H1 (cell line): ENCODE results near the gene TNFRSF18. TPM values are rescaled to one million over a fixed set of nuclear protein-coding genes. Genes with fewer than 3 reads are reported as not detected.

ENCODE experiments used
- CTCF ChIA-PET: fragments of 300-600 bp; sonication (Branson Sonifier 250); formaldehyde crosslinking; loops from one replicate; lab custom pipeline; 2021; ENCODE audit not compliant: partially characterized antibody; lab: Charles Lee
- POLR2A ChIA-PET: fragments of 300-600 bp; sonication (Branson Sonifier 250); formaldehyde crosslinking; loops from one replicate; lab custom pipeline; 2021; ENCODE audit warnings: inconsistent platforms; ENCODE audit not compliant: partially characterized antibody; lab: Charles Lee
- DNase-seq, 2 experiments: peaks; one replicate each; pipeline versions ENCODE4 v3.0.0 to v3.0.0-alpha.2; 2010 to 2022; ENCODE audit warnings: low spot score in 2 of 2, low read depth in 1 of 2, mixed read lengths in 1 of 2
- FAIRE-seq: peaks from 2 replicates; lab custom pipeline; 2011; peaks lifted over from hg19 to GRCh38; lab: Jason Lieb, UNC
- H2AFZ ChIP-seq: 2 replicates; pipeline ENCODE4 v1.8.1; 2012; ENCODE audit warnings: low read length, inconsistent platforms
- H2AK5ac ChIP-seq: 2 replicates; pipeline ENCODE4 v1.6.1; 2013; ENCODE audit warnings: low read depth, low read length
- H2BK120ac ChIP-seq: replicated peaks from 2 replicates; pipeline ENCODE3; 2013; ENCODE audit warnings: low read depth, low read length, inconsistent platforms
- H2BK12ac ChIP-seq: 2 replicates; pipeline ENCODE4 v1.6.1; 2013; ENCODE audit warnings: low read depth, low read length
- H2BK15ac ChIP-seq: 2 replicates; pipeline ENCODE4 v1.6.1; 2013; ENCODE audit warnings: low read length
- H2BK20ac ChIP-seq: 2 replicates; pipeline ENCODE4 v1.6.1; 2013; ENCODE audit warnings: low read length
- H2BK5ac ChIP-seq: 2 replicates; pipeline ENCODE4 v1.6.1; 2013; ENCODE audit warnings: low read depth, low read length
- H3K14ac ChIP-seq: 2 replicates; pipeline ENCODE4 v1.6.1; 2013; ENCODE audit warnings: inconsistent platforms; ENCODE audit not compliant: insufficient read length
- H3K18ac ChIP-seq: 2 replicates; pipeline ENCODE4 v1.6.1; 2013; ENCODE audit warnings: low read length; ENCODE audit errors: extremely low read depth
- H3K23ac ChIP-seq: 2 replicates; pipeline ENCODE4 v1.6.1; 2013; ENCODE audit warnings: inconsistent platforms; ENCODE audit not compliant: insufficient read length
- H3K23me2 ChIP-seq: 2 replicates; pipeline ENCODE4 v1.6.1; 2013; ENCODE audit warnings: low read depth, low read length
- H3K27ac ChIP-seq: 2 replicates; pipeline ENCODE4 v1.6.1; 2011; ENCODE audit warnings: low read depth, low read length, inconsistent platforms
- H3K27me3 ChIP-seq, 4 experiments: replicated peaks in 1 of 4; 1 replicate in 1 of 4; 2 replicates in 3 of 4; pipeline versions ENCODE4 v1.6.1 to v1.8.1; 2011 to 2013; ENCODE audit warnings: low read length in 3 of 4, mild to moderate bottlenecking in 3 of 4, inconsistent platforms in 2 of 4, mixed read lengths in 2 of 4, moderate library complexity in 1 of 4; ENCODE audit not compliant: control insufficient read depth in 3 of 4, insufficient read depth in 3 of 4; ENCODE audit errors: extremely low read depth in 1 of 4
- H3K36me3 ChIP-seq, 4 experiments: 2 replicates each; pipeline versions ENCODE4 v1.6.1 to v1.8.1; 2011 to 2013; ENCODE audit warnings: mild to moderate bottlenecking in 4 of 4, low read length in 3 of 4, moderate library complexity in 2 of 4, control low read depth in 1 of 4, inconsistent platforms in 1 of 4; ENCODE audit not compliant: insufficient read depth in 4 of 4, control insufficient read depth in 2 of 4
- H3K4ac ChIP-seq: replicated peaks from 2 replicates; pipeline ENCODE3; 2013; ENCODE audit warnings: low read length, low read depth, mixed read lengths, inconsistent platforms; ENCODE audit not compliant: insufficient read length
- H3K4me1 ChIP-seq, 4 experiments: replicated peaks in 1 of 4; 1 replicate in 1 of 4; 2 replicates in 3 of 4; pipeline versions ENCODE4 v1.6.1 to v1.8.1; 2011 to 2013; ENCODE audit warnings: low read length in 3 of 4, inconsistent platforms in 2 of 4, mixed read lengths in 1 of 4; ENCODE audit not compliant: insufficient read depth in 4 of 4, control insufficient read depth in 3 of 4
- H3K4me2 ChIP-seq, 2 experiments: 2 replicates each; pipeline versions ENCODE4 v1.6.1 to v1.8.1; 2011 to 2013; ENCODE audit warnings: low read depth in 2 of 2, low read length in 2 of 2, control low read depth in 1 of 2, inconsistent platforms in 1 of 2, mild to moderate bottlenecking in 1 of 2; ENCODE audit not compliant: insufficient read depth in 1 of 2
- H3K4me3 ChIP-seq, 4 experiments: fragments of 200-600, 300-600 bp in 1 of 4; sonication (generic), shearing (Covaris generic), sonication (Bioruptor Twin) in 1 of 4; 2 replicates each; pipeline versions ENCODE4 v1.5.1 to v1.8.1; 2011 to 2016; ENCODE audit warnings: low read length in 4 of 4, low read depth in 3 of 4, control low read depth in 2 of 4, inconsistent platforms in 2 of 4, mild to moderate bottlenecking in 2 of 4, mixed read lengths in 1 of 4, moderate library complexity in 1 of 4; ENCODE audit not compliant: insufficient read depth in 2 of 4; ENCODE audit errors: extremely low read depth in 1 of 4
- H3K56ac ChIP-seq: replicated peaks from 2 replicates; pipeline ENCODE3; 2013; ENCODE audit warnings: low read depth, mild to moderate bottlenecking, mixed read lengths, low read length, inconsistent platforms; ENCODE audit not compliant: insufficient read length
- H3K79me1 ChIP-seq: 2 replicates; pipeline ENCODE4 v1.6.1; 2013; ENCODE audit warnings: low read depth, low read length, control low read depth
- H3K79me2 ChIP-seq, 2 experiments: 2 replicates each; pipeline versions ENCODE4 v1.6.1 to v1.8.1; 2012 to 2013; ENCODE audit warnings: low read length in 2 of 2, mild to moderate bottlenecking in 2 of 2, inconsistent platforms in 1 of 2; ENCODE audit not compliant: insufficient read depth in 2 of 2, control insufficient read depth in 1 of 2
- H3K9ac ChIP-seq, 4 experiments: replicated peaks in 1 of 4; 1 replicate in 1 of 4; 2 replicates in 3 of 4; pipeline versions ENCODE4 v1.6.1 to v1.8.1; 2011 to 2013; ENCODE audit warnings: low read depth in 3 of 4, low read length in 3 of 4, control low read depth in 2 of 4, mild to moderate bottlenecking in 2 of 4, moderate library complexity in 2 of 4, inconsistent platforms in 1 of 4; ENCODE audit errors: extremely low read depth in 1 of 4
- H3K9me3 ChIP-seq, 2 experiments: 2 replicates each; pipeline versions ENCODE4 v1.6.1 to v1.8.1; 2012 to 2013; ENCODE audit warnings: mild to moderate bottlenecking in 2 of 2, moderate library complexity in 2 of 2, control low read depth in 1 of 2, inconsistent platforms in 1 of 2, low read depth in 1 of 2, low read length in 1 of 2, mixed read lengths in 1 of 2; ENCODE audit not compliant: insufficient read depth in 2 of 2
- H4K20me1 ChIP-seq, 2 experiments: replicated peaks in 1 of 2; 2 replicates each; pipeline versions ENCODE3 to v1.8.1; 2011 to 2013; ENCODE audit warnings: inconsistent platforms in 2 of 2, low read length in 2 of 2, mild to moderate bottlenecking in 1 of 2; ENCODE audit not compliant: insufficient read depth in 2 of 2, control insufficient read depth in 1 of 2
- H4K5ac ChIP-seq: 2 replicates; pipeline ENCODE4 v1.6.1; 2013; ENCODE audit warnings: low read length, low read depth, mixed read lengths, inconsistent platforms; ENCODE audit not compliant: insufficient read length
- H4K8ac ChIP-seq: 2 replicates; pipeline ENCODE4 v1.8.0; 2013; ENCODE audit warnings: mild to moderate bottlenecking, moderate library complexity, low read length, inconsistent platforms; ENCODE audit not compliant: insufficient read depth; ENCODE audit errors: extremely low read depth
- H4K91ac ChIP-seq: replicated peaks from 2 replicates; pipeline ENCODE3; 2013; ENCODE audit warnings: low read length, mixed read lengths, inconsistent platforms; ENCODE audit not compliant: insufficient read length
- EP300 ChIP-seq, 2 experiments: IDR thresholded peaks; 1 replicate in 1 of 2; 2 replicates in 1 of 2; pipeline ENCODE4 v1.6.1; 2011 to 2012; ENCODE audit warnings: low read depth in 2 of 2, low read length in 2 of 2, mild to moderate bottlenecking in 2 of 2, borderline replicate concordance in 1 of 2, inconsistent platforms in 1 of 2, moderate library complexity in 1 of 2
- POLR2A ChIP-seq, 2 experiments: IDR thresholded peaks; 1 replicate in 1 of 2; 2 replicates in 1 of 2; pipeline ENCODE4 v1.6.1; 2011; ENCODE audit warnings: low read depth in 2 of 2, low read length in 2 of 2, mild to moderate bottlenecking in 2 of 2; ENCODE audit errors: control extremely low read depth in 1 of 2
- WGBS, 2 experiments: shearing (Covaris generic) in 1 of 2; methylation state at CpG; one replicate each; pipeline versions ENCODE4 v1.1.6 to v1.1.7; 2013 to 2015; ENCODE audit warnings: low lambda C conversion rate in 2 of 2, mixed read lengths in 2 of 2, inconsistent platforms in 1 of 2, low coverage in 1 of 2, missing lambda C conversion rate in 1 of 2; ENCODE audit not compliant: insufficient replicate concordance in 2 of 2, insufficient coverage in 1 of 2, insufficient read length in 1 of 2; ENCODE audit errors: extremely low coverage in 1 of 2, missing lambda C conversion rate in 1 of 2; 5-methylcytosine and 5-hydroxymethylcytosine counted together
- polyA plus RNA-seq, 7 experiments: library from polyadenylated mRNA; depleted of rRNA in 3 of 7; stranded (reverse) in 5 of 7; unstranded in 2 of 7; fragments of >200 nt in 5 of 7; fragments of 200-250 nt in 2 of 7; gene quantifications; 1 replicate in 5 of 7; 2 replicates in 1 of 7; 4 replicates in 1 of 7; pipeline versions ENCODE4 v1.2.1 to v1.2.3, GENCODE V29; 2011 to 2013; ENCODE audit warnings: missing spikeins in 2 of 7, mixed read lengths in 2 of 7
- total RNA-seq: library from RNA; stranded (reverse); fragmentation: NEBNext Ultra II Directional; extraction: Animal tissue kit (Norgen Biotek cat#: 25700); gene quantifications from 2 replicates; pipeline ENCODE4 v1.2.1, GENCODE V29; 2021

Gene TNFRSF18
- total and polyA plus RNA-seq, 2 of the 8 experiments (the other 6 are each of a cell fraction or from before 2014, with no cell fraction given) = 1.5 to 2.5 TPM

GRCh38 chr1:1239614-1240347 is 33.4 kb upstream of the TNFRSF18 start:
- Histone ChIP-seq H3K79me2 (no peaks in the 10 kb centered on the region), H4K91ac (no peak overlapping the region), H3K18ac (no peak overlapping the region), H3K79me1 (no peaks in the 10 kb centered on the region), H3K4ac (no peak overlapping the region), H2BK15ac (no peak overlapping the region), H3K23me2 (no peaks in the 10 kb centered on the region), H4K8ac (no peak overlapping the region), H3K23ac (no peak overlapping the region), H3K14ac (no peak overlapping the region), H3K9ac (no peak overlapping the region), H3K27me3 (no peaks in the 10 kb centered on the region; a peak in 2 of 7 replicates), H2BK5ac (no peak overlapping the region), H3K9me3 (no peaks in the 10 kb centered on the region), H2BK120ac (no peak overlapping the region), H4K20me1 (peaks cover 4 to 9% of the 10 kb centered on the region in 2 experiments), H2BK20ac (no peak overlapping the region), H3K36me3 (no peaks in the 10 kb centered on the region), H2AFZ (no peak overlapping the region), H3K4me2 (no peak overlapping the region), H3K56ac (no peak overlapping the region), H3K4me3 (no peak overlapping the region), H2AK5ac (no peak overlapping the region), H3K4me1 (peaks cover 0 to 6% (median 2%) of the 10 kb centered on the region in 4 experiments; a peak in 2 of 7 replicates), H3K27ac (no peak overlapping the region), H4K5ac (no peak overlapping the region), H2BK12ac (no peak overlapping the region)
- FAIRE-seq (no peak), DNase-seq (no peak)
- ChIA-PET CTCF (interaction anchor here (0.8 to 1.4 kb wide), 9 partner anchors 9 to 117 kb away, joined by 3 to 5 read pairs (median 3); no protein-coding TSS in a partner anchor), POLR2A (interaction anchor here (0.9 to 1.3 kb wide), 4 partner anchors 9 to 160 kb away, joined by 3 to 8 read pairs (median 6); no protein-coding TSS in a partner anchor)
- TF ChIP-seq POLR2A (IDR thresholded peaks at IDR 0.05; ENCODE audit: control extremely low read depth in 1 of 2, low read depth in 2 of 2, low read length in 2 of 2) = 0 out of 3 replicates have a peak, but pooled peaks of 1 of the 2 experiments have one; percentile 37
- TF ChIP-seq EP300 (IDR thresholded peaks at IDR 0.05; ENCODE audit: borderline replicate concordance in 1 of 2, low read depth in 2 of 2, low read length in 2 of 2) = no peak
- 89% methylated on average over 16 of the region's 30 CpGs; no CpG with 5 or more reads in 1 of the 2 experiments for WGBS, 2 experiments
